ENCODE results near the gene RGS6. TPM values are rescaled to one million over a fixed set of nuclear protein-coding genes. Genes with fewer than 3 reads are reported as not detected.

RGS6 gene
- polyA plus RNA-seq, 3 donors = not detected

DNA sequence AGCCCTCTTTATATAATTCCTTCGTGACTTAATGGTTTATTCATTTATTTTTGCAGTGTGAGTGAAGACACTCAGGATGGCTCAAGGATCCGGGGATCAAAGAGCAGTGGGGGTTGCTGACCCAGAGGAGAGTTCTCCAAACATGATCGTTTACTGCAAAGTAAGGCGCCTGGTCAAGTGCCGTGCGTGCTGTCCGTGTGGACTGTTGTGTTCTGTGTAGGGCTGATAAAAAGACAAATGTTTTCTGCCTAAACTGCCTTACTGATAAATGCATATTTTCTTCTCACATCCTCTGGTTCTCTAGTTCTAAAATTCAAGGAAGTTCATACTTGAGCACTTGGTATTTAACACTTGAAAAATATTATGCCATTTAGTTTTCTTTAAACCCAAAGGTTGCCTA lies 32.5 kb downstream of the RGS6 start:
- H3K4me3 ChIP-seq (replicated peaks in 1 of 3; ENCODE audit: low read depth in 2 of 3, low read length in 3 of 3) = no peak overlapping the region
- Mint-ChIP-seq H3K36me3 (no peaks in the 10 kb centered on the region), H3K4me3 (no peak overlapping the region), H3K4me1 (no peaks in the 10 kb centered on the region), H3K27me3 (ENCODE audit: low read depth in 3 of 3) (peaks cover 4 to 6% (median 6%) of the 10 kb centered on the region in 3 donors), H3K27ac (no peak overlapping the region), H3K9me3 (peaks cover 0 to 1% (median 0%) of the 10 kb centered on the region in 7 donors)
- no peak overlapping the region for H2AFZ ChIP-seq (ENCODE audit: insufficient read depth, low read depth, low read length, poor library complexity, severe bottlenecking)
- H3K4me1 ChIP-seq (ENCODE audit: control insufficient read depth in 1 of 2, insufficient read depth in 2 of 2, low read length in 2 of 2) = no peaks in the 10 kb centered on the region
- H3K27me3 ChIP-seq (ENCODE audit: control insufficient read depth in 2 of 2, insufficient read depth in 2 of 2, low read length in 2 of 2) = no peaks in the 10 kb centered on the region
- no peak overlapping the region for H3K27ac ChIP-seq (ENCODE audit: low read depth in 1 of 2, low read length in 2 of 2)
- H3K4me2 ChIP-seq (replicated peaks; ENCODE audit: extremely low read depth, low read length, poor library complexity, severe bottlenecking) = no peak overlapping the region
- H4K20me1 ChIP-seq (ENCODE audit: insufficient read depth, low read length) = no peaks in the 10 kb centered on the region
- H3K79me2 ChIP-seq (ENCODE audit: insufficient read depth, low read length) = no peaks in the 10 kb centered on the region
- no peak overlapping the region for H3K9ac ChIP-seq (ENCODE audit: insufficient read depth, low read length, poor library complexity, severe bottlenecking)
- intact Hi-C loops (cut with micrococcal nuclease) = no loop called here
- no peaks in the 10 kb centered on the region for H3K9me3 ChIP-seq (replicated peaks in 1 of 2; ENCODE audit: control insufficient read depth in 1 of 2, insufficient read depth in 1 of 2, low read length in 2 of 2)
- no peaks in the 10 kb centered on the region for H3K36me3 ChIP-seq (replicated peaks in 1 of 2; ENCODE audit: control insufficient read depth in 1 of 2, insufficient read depth in 2 of 2, low read length in 2 of 2)
- 100% methylated on average over 1 of the region's 7 CpGs for WGBS (ENCODE audit: insufficient coverage)
- DNase-seq = no peak
- TF ChIP-seq, protein P1, sequence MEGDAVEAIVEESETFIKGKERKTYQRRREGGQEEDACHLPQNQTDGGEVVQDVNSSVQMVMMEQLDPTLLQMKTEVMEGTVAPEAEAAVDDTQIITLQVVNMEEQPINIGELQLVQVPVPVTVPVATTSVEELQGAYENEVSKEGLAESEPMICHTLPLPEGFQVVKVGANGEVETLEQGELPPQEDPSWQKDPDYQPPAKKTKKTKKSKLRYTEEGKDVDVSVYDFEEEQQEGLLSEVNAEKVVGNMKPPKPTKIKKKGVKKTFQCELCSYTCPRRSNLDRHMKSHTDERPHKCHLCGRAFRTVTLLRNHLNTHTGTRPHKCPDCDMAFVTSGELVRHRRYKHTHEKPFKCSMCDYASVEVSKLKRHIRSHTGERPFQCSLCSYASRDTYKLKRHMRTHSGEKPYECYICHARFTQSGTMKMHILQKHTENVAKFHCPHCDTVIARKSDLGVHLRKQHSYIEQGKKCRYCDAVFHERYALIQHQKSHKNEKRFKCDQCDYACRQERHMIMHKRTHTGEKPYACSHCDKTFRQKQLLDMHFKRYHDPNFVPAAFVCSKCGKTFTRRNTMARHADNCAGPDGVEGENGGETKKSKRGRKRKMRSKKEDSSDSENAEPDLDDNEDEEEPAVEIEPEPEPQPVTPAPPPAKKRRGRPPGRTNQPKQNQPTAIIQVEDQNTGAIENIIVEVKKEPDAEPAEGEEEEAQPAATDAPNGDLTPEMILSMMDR (IDR thresholded peaks at IDR 0.05) = no peak

DNA sequence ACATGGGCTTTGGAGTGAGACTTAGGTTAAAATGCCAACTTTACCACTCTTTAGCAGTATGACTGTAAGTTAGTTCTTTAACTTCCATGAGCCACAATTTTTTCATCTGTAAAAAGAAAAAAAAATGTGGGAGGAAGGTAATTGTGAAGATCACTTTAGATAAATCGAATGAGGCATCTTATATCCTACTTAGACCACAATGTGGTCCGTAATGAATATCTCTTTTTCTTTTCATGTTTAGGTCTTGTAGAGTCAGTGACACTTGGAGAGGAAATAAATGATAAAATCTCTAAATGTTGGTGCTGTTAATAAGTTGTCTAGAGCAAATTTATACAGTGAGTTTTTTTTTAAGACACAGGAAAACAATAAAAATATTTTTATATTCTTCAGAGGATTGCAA lies 34.3 kb downstream of the RGS6 start:
- Histone ChIP-seq H3K27ac (ENCODE audit: low read depth in 1 of 2, low read length in 2 of 2) (no peak overlapping the region), H3K79me2 (ENCODE audit: insufficient read depth, low read length) (no peaks in the 10 kb centered on the region), H3K9ac (ENCODE audit: insufficient read depth, low read length, poor library complexity, severe bottlenecking) (no peak overlapping the region), H3K9me3 (replicated peaks in 1 of 2; ENCODE audit: control insufficient read depth in 1 of 2, insufficient read depth in 1 of 2, low read length in 2 of 2) (no peaks in the 10 kb centered on the region), H3K4me2 (replicated peaks; ENCODE audit: extremely low read depth, low read length, poor library complexity, severe bottlenecking) (no peak overlapping the region), H3K36me3 (replicated peaks in 1 of 2; ENCODE audit: control insufficient read depth in 1 of 2, insufficient read depth in 2 of 2, low read length in 2 of 2) (no peaks in the 10 kb centered on the region), H2AFZ (ENCODE audit: insufficient read depth, low read depth, low read length, poor library complexity, severe bottlenecking) (no peak overlapping the region), H3K4me1 (ENCODE audit: control insufficient read depth in 1 of 2, insufficient read depth in 2 of 2, low read length in 2 of 2) (no peaks in the 10 kb centered on the region), H4K20me1 (ENCODE audit: insufficient read depth, low read length) (no peaks in the 10 kb centered on the region), H3K4me3 (replicated peaks in 1 of 3; ENCODE audit: low read depth in 2 of 3, low read length in 3 of 3) (no peak overlapping the region), H3K27me3 (ENCODE audit: control insufficient read depth in 2 of 2, insufficient read depth in 2 of 2, low read length in 2 of 2) (no peaks in the 10 kb centered on the region)
- intact Hi-C loops (cut with micrococcal nuclease) = no loop called here
- H3K27ac Mint-ChIP-seq = no peak overlapping the region
- H3K9me3 Mint-ChIP-seq = peaks cover 0 to 3% (median 0%) of the 10 kb centered on the region in 7 donors
- H3K27me3 Mint-ChIP-seq (ENCODE audit: low read depth in 3 of 3) = peaks cover 4 to 6% (median 6%) of the 10 kb centered on the region in 3 donors
- no peak for DNase-seq
- no peaks in the 10 kb centered on the region for H3K4me1 Mint-ChIP-seq
- no peak overlapping the region for H3K4me3 Mint-ChIP-seq
- no CpG with 5 or more reads among the region's 2 CpGs for WGBS (ENCODE audit: insufficient coverage)
- no peaks in the 10 kb centered on the region for H3K36me3 Mint-ChIP-seq
- TF ChIP-seq, protein P1 (IDR thresholded peaks at IDR 0.05) = no peak
